Measurements from ENCODE around the gene SLC7A6.

The SLC7A6 gene

GRCh38 chr16:68345958-68346635 is 81.8 kb downstream of the SLC7A6 start:
- no peak for DNase-seq (ENCODE audit: low read depth, low spot score)

DNA sequence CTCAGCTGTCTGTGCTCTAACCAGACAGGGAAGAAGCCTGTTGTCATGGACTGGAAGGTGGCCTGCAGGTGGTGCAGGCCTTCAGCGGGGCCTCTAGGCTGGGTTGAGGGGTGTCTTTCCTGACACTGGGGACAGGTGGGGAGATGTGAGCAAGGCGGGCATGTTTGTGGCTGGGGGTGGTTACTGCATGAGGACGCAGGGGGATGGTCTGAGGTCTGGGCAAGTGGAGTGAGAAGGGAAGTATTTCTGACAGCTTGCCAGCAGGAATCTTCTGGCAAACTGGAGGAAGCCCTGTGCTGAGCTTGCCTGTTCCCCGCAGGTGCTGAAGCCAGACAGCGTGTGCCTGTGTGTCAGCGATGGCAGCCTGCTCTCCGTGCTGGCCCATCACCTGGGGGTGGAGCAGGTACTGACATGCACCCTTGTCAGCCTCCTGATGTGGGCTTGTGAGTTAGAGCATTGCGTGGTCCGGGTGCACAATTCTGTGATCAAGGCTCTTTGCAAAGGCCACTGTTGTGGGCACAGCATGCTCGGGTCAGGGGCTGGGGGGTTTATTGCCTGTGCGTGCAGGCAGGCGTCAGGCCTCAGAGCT is 82.7 kb downstream of the SLC7A6 start:
- no peak for DNase-seq (ENCODE audit: low read depth, low spot score)

GRCh38 chr16:68347605-68348004 is 83.3 kb downstream of the SLC7A6 start:
- DNase-seq (ENCODE audit: low read depth, low spot score), result no peak

GRCh38 chr16:68348639-68349445 is 84.5 kb downstream of the SLC7A6 start:
- no peak for DNase-seq (ENCODE audit: low read depth, low spot score)

DNA sequence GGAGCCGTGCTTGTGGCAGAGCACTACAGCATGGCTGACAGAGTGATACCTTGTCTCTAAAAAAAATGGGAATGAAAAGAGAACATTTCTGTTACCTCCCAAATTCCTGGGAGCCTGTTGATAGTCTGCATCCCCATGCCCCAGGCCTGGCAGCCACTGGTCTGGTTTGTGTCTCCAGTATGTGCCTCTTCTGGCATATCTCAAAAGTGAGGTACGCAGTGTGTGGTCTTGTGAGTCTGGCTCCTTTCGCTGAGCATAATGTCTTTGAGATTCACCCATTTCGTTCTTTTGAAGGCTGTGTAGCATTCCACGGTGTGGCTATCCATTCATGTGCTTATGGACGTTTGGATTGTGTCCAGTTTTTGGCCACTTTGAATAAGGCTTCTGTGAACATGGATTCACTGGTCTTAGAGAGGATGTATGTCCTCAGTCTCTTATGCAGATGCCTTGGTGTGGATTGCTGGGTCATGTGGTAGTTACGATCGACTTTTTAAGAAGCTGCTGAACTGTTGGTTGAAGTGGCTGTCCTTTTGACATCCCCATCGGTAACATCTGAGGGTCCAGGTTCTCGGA is 85.6 kb downstream of the SLC7A6 start:
- no peak for DNase-seq (ENCODE audit: low read depth, low spot score)

DNA sequence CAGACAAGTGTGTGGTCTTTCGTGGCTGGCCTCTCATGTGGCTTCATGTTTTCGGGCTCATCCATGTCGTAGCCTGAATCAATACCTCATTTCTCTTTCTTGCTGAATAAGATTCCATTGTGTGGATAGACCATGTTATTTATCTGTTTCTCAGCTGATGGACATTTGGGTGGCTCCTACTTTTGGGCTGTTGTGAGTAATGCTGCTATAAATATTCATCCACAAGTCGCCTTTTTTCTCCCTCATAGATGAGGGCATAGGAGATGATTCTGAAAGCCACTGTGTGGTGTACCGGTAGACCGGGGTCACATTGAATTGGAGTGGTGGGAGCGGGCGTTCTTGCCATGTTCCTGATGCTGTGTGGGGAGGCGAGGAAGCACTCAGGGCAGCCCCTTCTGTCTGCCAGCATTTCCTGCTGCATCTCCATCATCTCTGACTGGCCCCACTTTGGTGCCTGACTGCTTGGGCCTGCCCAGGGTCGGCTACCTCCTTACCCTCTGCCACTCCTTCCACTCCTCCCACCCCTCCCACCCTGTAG is 86.6 kb downstream of the SLC7A6 start:
- DNase-seq (ENCODE audit: low read depth, low spot score), result no peak

All from brain pericyte (primary cell).